K562 (cell line): Measurements from ENCODE around the gene ASB13. TPM values are rescaled to one million over a fixed set of nuclear protein-coding genes. Genes with fewer than 3 reads are reported as not detected.

Source experiments
- HNRNPK ChIP-seq: fragments of 200-400 bp; formaldehyde crosslinking; IDR thresholded peaks from one replicate; pipeline ENCODE4 v1.6.1; 2018; ENCODE audit warnings: mild to moderate bottlenecking, low read depth, low read length; ENCODE audit not compliant: poor library complexity, severe bottlenecking
- polyA plus RNA-seq, 8 experiments: library from polyadenylated mRNA; depleted of rRNA in 4 of 8; stranded (reverse) in 5 of 8; unstranded in 3 of 8; fragments of >200 nt; fragmentation: Nextera tagmentation in 2 of 8; fragmentation: Illumina TruSeq in 1 of 8; extraction: Ambion mirVana in 2 of 8; extraction: Trizol in 1 of 8; gene quantifications; 2 replicates each; pipeline versions ENCODE4 v1.2.1 to v1.2.3, GENCODE V29; 2011 to 2014; ENCODE audit warnings: inconsistent platforms in 1 of 8, missing spikeins in 1 of 8
- total RNA-seq, 7 experiments: library from RNA; depleted of rRNA in 6 of 7; stranded (reverse); fragments of >200 nt in 6 of 7; fragmentation: Illumina TruSeq in 2 of 7; extraction: Trizol in 2 of 7; gene quantifications; 2 replicates each; pipeline versions ENCODE4 v1.2.1 to v1.2.3, GENCODE V29; 2011 to 2021; ENCODE audit warnings: low replicate concordance in 1 of 7
- TF ChIP-seq, protein P1 (sequence below): fragments of 450-650 bp; IDR thresholded peaks from 2 replicates; pipeline ENCODE4 v1.6.1; 2016; ENCODE audit warnings: mild to moderate bottlenecking, moderate library complexity

Gene ASB13
- total and polyA plus RNA-seq, 9 of the 15 experiments (the other 6 are each of a cell fraction or from before 2014, with no cell fraction given), result 5.2 to 28.8 (median 16.9) TPM

DNA sequence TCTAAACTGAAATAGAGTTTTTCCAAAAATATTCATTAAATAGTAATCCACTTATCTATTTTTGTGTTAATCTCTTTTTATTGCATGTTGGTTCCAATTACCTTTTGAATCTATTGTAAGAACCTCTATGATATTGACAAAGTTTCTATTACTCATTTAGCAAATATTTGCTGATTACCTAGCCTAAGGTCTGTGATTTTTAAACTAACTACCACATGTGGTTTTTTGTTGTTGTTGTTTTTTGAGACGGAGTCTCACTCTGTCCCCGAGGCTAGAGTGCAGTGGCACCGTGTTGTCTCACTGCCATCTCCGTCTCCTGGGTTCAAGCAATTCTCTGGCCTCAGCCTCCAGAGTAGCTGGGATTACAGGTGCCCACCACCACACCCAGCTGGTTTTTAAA is 2.0 kb upstream of the ASB13 start (continued):
- TF ChIP-seq, protein P1, sequence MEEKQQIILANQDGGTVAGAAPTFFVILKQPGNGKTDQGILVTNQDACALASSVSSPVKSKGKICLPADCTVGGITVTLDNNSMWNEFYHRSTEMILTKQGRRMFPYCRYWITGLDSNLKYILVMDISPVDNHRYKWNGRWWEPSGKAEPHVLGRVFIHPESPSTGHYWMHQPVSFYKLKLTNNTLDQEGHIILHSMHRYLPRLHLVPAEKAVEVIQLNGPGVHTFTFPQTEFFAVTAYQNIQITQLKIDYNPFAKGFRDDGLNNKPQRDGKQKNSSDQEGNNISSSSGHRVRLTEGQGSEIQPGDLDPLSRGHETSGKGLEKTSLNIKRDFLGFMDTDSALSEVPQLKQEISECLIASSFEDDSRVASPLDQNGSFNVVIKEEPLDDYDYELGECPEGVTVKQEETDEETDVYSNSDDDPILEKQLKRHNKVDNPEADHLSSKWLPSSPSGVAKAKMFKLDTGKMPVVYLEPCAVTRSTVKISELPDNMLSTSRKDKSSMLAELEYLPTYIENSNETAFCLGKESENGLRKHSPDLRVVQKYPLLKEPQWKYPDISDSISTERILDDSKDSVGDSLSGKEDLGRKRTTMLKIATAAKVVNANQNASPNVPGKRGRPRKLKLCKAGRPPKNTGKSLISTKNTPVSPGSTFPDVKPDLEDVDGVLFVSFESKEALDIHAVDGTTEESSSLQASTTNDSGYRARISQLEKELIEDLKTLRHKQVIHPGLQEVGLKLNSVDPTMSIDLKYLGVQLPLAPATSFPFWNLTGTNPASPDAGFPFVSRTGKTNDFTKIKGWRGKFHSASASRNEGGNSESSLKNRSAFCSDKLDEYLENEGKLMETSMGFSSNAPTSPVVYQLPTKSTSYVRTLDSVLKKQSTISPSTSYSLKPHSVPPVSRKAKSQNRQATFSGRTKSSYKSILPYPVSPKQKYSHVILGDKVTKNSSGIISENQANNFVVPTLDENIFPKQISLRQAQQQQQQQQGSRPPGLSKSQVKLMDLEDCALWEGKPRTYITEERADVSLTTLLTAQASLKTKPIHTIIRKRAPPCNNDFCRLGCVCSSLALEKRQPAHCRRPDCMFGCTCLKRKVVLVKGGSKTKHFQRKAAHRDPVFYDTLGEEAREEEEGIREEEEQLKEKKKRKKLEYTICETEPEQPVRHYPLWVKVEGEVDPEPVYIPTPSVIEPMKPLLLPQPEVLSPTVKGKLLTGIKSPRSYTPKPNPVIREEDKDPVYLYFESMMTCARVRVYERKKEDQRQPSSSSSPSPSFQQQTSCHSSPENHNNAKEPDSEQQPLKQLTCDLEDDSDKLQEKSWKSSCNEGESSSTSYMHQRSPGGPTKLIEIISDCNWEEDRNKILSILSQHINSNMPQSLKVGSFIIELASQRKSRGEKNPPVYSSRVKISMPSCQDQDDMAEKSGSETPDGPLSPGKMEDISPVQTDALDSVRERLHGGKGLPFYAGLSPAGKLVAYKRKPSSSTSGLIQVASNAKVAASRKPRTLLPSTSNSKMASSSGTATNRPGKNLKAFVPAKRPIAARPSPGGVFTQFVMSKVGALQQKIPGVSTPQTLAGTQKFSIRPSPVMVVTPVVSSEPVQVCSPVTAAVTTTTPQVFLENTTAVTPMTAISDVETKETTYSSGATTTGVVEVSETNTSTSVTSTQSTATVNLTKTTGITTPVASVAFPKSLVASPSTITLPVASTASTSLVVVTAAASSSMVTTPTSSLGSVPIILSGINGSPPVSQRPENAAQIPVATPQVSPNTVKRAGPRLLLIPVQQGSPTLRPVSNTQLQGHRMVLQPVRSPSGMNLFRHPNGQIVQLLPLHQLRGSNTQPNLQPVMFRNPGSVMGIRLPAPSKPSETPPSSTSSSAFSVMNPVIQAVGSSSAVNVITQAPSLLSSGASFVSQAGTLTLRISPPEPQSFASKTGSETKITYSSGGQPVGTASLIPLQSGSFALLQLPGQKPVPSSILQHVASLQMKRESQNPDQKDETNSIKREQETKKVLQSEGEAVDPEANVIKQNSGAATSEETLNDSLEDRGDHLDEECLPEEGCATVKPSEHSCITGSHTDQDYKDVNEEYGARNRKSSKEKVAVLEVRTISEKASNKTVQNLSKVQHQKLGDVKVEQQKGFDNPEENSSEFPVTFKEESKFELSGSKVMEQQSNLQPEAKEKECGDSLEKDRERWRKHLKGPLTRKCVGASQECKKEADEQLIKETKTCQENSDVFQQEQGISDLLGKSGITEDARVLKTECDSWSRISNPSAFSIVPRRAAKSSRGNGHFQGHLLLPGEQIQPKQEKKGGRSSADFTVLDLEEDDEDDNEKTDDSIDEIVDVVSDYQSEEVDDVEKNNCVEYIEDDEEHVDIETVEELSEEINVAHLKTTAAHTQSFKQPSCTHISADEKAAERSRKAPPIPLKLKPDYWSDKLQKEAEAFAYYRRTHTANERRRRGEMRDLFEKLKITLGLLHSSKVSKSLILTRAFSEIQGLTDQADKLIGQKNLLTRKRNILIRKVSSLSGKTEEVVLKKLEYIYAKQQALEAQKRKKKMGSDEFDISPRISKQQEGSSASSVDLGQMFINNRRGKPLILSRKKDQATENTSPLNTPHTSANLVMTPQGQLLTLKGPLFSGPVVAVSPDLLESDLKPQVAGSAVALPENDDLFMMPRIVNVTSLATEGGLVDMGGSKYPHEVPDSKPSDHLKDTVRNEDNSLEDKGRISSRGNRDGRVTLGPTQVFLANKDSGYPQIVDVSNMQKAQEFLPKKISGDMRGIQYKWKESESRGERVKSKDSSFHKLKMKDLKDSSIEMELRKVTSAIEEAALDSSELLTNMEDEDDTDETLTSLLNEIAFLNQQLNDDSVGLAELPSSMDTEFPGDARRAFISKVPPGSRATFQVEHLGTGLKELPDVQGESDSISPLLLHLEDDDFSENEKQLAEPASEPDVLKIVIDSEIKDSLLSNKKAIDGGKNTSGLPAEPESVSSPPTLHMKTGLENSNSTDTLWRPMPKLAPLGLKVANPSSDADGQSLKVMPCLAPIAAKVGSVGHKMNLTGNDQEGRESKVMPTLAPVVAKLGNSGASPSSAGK, result no peak
- no peak for TF ChIP-seq HNRNPK
